Smooth muscle cell (in vitro differentiated cells): ENCODE measurements around the gene UPB1. TPM values are rescaled to one million over a fixed set of nuclear protein-coding genes. Genes with fewer than 3 reads are reported as not detected.
"Not testable (repeated sequence)": the region's sequence is repeated elsewhere in the genome, so short reads cannot be mapped to it uniquely, and the experiment has no call there.

Source experiments
- DNase-seq: peaks from one replicate; lab custom pipeline; 2025; ENCODE audit not compliant: unreplicated experiment; lab: John Stamatoyannopoulos, UW
- H2AFZ ChIP-seq: fragments of 200-600 bp; sonication (generic); 2 replicates; pipeline ENCODE4 v1.6.0; 2016; ENCODE audit warnings: antibody characterized with exemption, low read depth, mild to moderate bottlenecking
- H3F3A ChIP-seq: fragments of 200-600 bp; sonication (generic); 2 replicates; pipeline ENCODE4 v1.6.0; 2017; ENCODE audit warnings: antibody characterized with exemption, low read depth
- H3K27ac ChIP-seq: fragments of 200-600 bp; sonication (generic); 2 replicates; pipeline ENCODE4 v1.5.1; 2016; ENCODE audit warnings: low read depth, mild to moderate bottlenecking
- H3K27me3 ChIP-seq: fragments of 200-600 bp; sonication (generic); 2 replicates; pipeline ENCODE4 v1.6.1; 2016; ENCODE audit warnings: low read depth, mild to moderate bottlenecking
- H3K36me3 ChIP-seq: fragments of 200-600 bp; sonication (generic); 2 replicates; pipeline ENCODE4 v1.5.1; 2016; ENCODE audit warnings: low read depth
- H3K4me1 ChIP-seq: fragments of 200-600 bp; sonication (generic); 2 replicates; pipeline ENCODE4 v1.5.1; 2016; ENCODE audit warnings: low read depth
- H3K4me2 ChIP-seq: fragments of 200-600 bp; sonication (generic); 2 replicates; pipeline ENCODE4 v1.6.0; 2016; ENCODE audit warnings: mild to moderate bottlenecking
- H3K4me3 ChIP-seq: fragments of 200-600 bp; sonication (generic); 2 replicates; pipeline ENCODE4 v1.5.1; 2016; ENCODE audit warnings: mild to moderate bottlenecking
- H3K79me2 ChIP-seq: fragments of 200-600 bp; sonication (generic); 2 replicates; pipeline ENCODE4 v1.6.0; 2016; ENCODE audit warnings: low read depth, mild to moderate bottlenecking
- H3K9ac ChIP-seq: fragments of 200-600 bp; sonication (generic); 2 replicates; pipeline ENCODE4 v1.6.0; 2016; ENCODE audit warnings: low read depth
- H3K9me3 ChIP-seq: fragments of 200-600 bp; sonication (generic); replicated peaks from 2 replicates; pipeline ENCODE4 v1.5.1; 2016; ENCODE audit warnings: low read depth
- H4K20me1 ChIP-seq: fragments of 200-600 bp; sonication (generic); 2 replicates; pipeline ENCODE4 v1.6.0; 2016; ENCODE audit warnings: low read depth
- CTCF ChIP-seq: fragments of 200-600 bp; sonication (generic); IDR thresholded peaks from 2 replicates; pipeline ENCODE4 v1.5.1; 2017; ENCODE audit warnings: borderline replicate concordance, mild to moderate bottlenecking, antibody characterized with exemption; ENCODE audit not compliant: insufficient read depth, poor library complexity, severe bottlenecking
- WGBS: methylation state at CpG from one replicate; pipeline ENCODE4 v1.1.7; 2016; ENCODE audit warnings: low lambda C conversion rate; 5-methylcytosine and 5-hydroxymethylcytosine counted together
- polyA plus RNA-seq: library from polyadenylated mRNA; unstranded; fragments of >200 nt; fragmentation: Nextera tagmentation; extraction: Ambion mirVana; gene quantifications from 2 replicates; pipeline ENCODE4 v1.2.1, GENCODE V29; 2016
- total RNA-seq: library from RNA; depleted of rRNA; stranded (reverse); fragments of >200 nt; gene quantifications from 2 replicates; pipeline ENCODE4 v1.2.3, GENCODE V29; 2014

UPB1 gene
- total and polyA plus RNA-seq, 2 experiments from 2014 or later: 0.21 TPM; not detected in 1

DNA sequence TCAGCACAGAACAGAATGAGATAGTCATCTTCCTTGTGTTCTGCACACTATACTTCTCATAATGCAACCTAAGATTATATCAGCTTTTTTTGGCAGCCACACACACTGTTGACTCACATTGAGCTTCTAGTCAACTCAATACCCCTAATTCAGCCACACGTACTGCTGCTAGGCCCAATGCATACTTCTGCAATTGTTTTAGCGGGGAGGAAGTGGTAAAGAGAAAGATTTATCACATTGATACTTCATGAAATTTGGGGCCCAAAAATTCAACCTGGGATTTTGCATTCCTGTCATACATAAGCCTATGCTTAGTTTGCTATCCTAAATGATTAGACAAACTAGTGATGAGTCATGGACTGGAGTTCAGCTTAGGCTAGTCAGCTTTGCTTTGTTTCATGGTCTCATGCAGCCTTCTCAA, 8.6 kb upstream of the UPB1 start:
- H3K27me3 ChIP-seq: no peaks in the 10 kb centered on the region
- no peak for DNase-seq
- no peaks in the 10 kb centered on the region for H3F3A ChIP-seq
- no peak overlapping the region for H3K9ac ChIP-seq
- H4K20me1 ChIP-seq: no peaks in the 10 kb centered on the region
- H3K4me3 ChIP-seq: no peak overlapping the region
- no peak overlapping the region for H2AFZ ChIP-seq
- no peaks in the 10 kb centered on the region for H3K36me3 ChIP-seq
- H3K4me2 ChIP-seq: no peak overlapping the region
- no peak for TF ChIP-seq CTCF
- no peaks in the 10 kb centered on the region for H3K4me1 ChIP-seq
- H3K9me3 ChIP-seq: no peaks in the 10 kb centered on the region
- 45% methylated on average over 2 of the region's 2 CpGs for WGBS
- H3K27ac ChIP-seq: no peak overlapping the region
- H3K79me2 ChIP-seq: no peaks in the 10 kb centered on the region

DNA sequence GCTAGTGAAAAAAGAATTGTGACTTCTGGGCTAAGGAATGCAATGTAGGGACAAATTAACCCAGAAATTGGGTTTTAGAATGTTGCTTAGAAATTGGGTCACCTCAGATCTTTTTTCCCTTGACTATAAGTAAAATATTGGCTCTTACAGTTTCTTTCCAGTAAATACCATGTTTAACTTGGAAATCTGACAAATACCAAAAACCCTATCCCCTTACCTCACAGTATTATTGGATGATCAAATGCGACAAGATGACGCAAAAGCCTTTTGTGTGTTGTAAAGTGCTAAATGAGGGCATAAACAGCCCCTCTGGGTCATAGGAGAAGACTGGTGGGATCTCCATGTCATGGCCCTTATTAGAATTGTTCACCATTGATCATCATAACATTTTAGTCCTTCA, 6.1 kb upstream of the UPB1 start:
- H4K20me1 ChIP-seq: no peaks in the 10 kb centered on the region
- H3K36me3 ChIP-seq: no peaks in the 10 kb centered on the region
- no peak for TF ChIP-seq CTCF
- H3K4me2 ChIP-seq: no peak overlapping the region
- H3K27ac ChIP-seq: no peak overlapping the region
- H3K9ac ChIP-seq: no peak overlapping the region
- 70% methylated on average over 2 of the region's 2 CpGs for WGBS
- no peaks in the 10 kb centered on the region for H3F3A ChIP-seq
- peaks cover 2% of the 10 kb centered on the region for H3K4me1 ChIP-seq
- H3K79me2 ChIP-seq: no peaks in the 10 kb centered on the region
- no peak overlapping the region for H3K4me3 ChIP-seq
- H3K9me3 ChIP-seq: no peaks in the 10 kb centered on the region
- peaks cover 11% of the 10 kb centered on the region for H3K27me3 ChIP-seq
- H2AFZ ChIP-seq: no peak overlapping the region
- no peak for DNase-seq

GRCh38 chr22:24489434-24489833, 5.7 kb upstream of the UPB1 start:
- not testable (repeated sequence) for H3K79me2 ChIP-seq, H3K4me3 ChIP-seq, H3K9me3 ChIP-seq, H4K20me1 ChIP-seq, DNase-seq, H3K4me1 ChIP-seq, H3K36me3 ChIP-seq, H3K27ac ChIP-seq, H2AFZ ChIP-seq, H3K4me2 ChIP-seq, H3K9ac ChIP-seq, H3F3A ChIP-seq
- H3K27me3 ChIP-seq: peaks cover 15% of the 10 kb centered on the region
- WGBS: 89% methylated on average over 1 of the region's 1 CpG

DNA sequence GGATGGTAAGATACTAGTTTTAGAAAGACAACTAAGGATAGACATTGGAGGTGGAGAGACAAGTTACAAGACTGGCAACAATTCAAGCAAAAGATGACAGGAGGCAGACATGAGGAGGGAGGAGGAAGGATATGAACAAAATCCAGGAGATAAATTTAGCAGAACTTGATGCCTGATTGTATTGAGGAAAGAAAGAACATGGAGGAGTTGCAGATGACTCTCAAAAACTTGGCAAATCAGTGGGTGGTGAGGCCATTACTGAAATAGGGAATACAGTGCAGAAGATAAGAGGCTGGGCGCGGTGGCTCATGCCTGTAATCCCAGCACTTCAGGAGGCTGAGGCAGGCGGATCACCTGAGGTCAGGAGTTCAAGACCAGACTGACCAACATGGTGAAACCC, 2.7 kb upstream of the UPB1 start:
- no peaks in the 10 kb centered on the region for H3K79me2 ChIP-seq
- H2AFZ ChIP-seq: no peak overlapping the region
- H3K4me3 ChIP-seq: no peak overlapping the region
- no peaks in the 10 kb centered on the region for H3K36me3 ChIP-seq
- H4K20me1 ChIP-seq: no peaks in the 10 kb centered on the region
- DNase-seq: no peak
- H3K4me1 ChIP-seq: peaks cover 10% of the 10 kb centered on the region
- H3F3A ChIP-seq: no peaks in the 10 kb centered on the region
- H3K9ac ChIP-seq: no peak overlapping the region
- no peak overlapping the region for H3K4me2 ChIP-seq
- H3K27me3 ChIP-seq: peaks cover 33% of the 10 kb centered on the region
- H3K27ac ChIP-seq: no peak overlapping the region
- H3K9me3 ChIP-seq: no peaks in the 10 kb centered on the region
- no peak for TF ChIP-seq CTCF
- WGBS: 93% methylated on average over 3 of the region's 3 CpGs
